Panc1 (cell line): Measurements from ENCODE around the gene FAM180B. TPM values are rescaled to one million over a fixed set of nuclear protein-coding genes. Genes with fewer than 3 reads are reported as not detected.
A peak's percentile ranks its signal among the peaks of the same experiment; 100 is the strongest.

Source experiments
- ATAC-seq: fragments of 200-7000 bp; cut with Tn5 transposase; 2 replicates; pipeline ENCODE4 v1.9.1; 2020; ENCODE audit warnings: mild to moderate bottlenecking, moderate library complexity
- BruUV-seq: library from RNA; stranded (reverse); fragments of 400-500 nt; replicated peaks from 2 replicates; lab custom pipeline; 2021; lab: Mats Ljungman, UMichigan
- CTCF ChIA-PET: fragments of 300-600 bp; sonication (Branson Sonifier 250); formaldehyde crosslinking; loops from one replicate; lab custom pipeline; 2022; ENCODE audit warnings: antibody characterized with exemption; lab: Charles Lee
- POLR2A ChIA-PET: fragments of 300-600 bp; sonication (Branson Sonifier 250); formaldehyde crosslinking; loops from one replicate; lab custom pipeline; 2022; ENCODE audit warnings: antibody characterized with exemption; lab: Charles Lee
- DNase-seq: peaks from one replicate; pipeline ENCODE4 v3.0.0-alpha.2; 2010; ENCODE audit warnings: low read depth, low spot score
- H3K27ac ChIP-seq: 2 replicates; pipeline ENCODE4 v1.5.1; 2011; ENCODE audit warnings: mild to moderate bottlenecking, low read length, inconsistent platforms
- H3K27me3 ChIP-seq: fragments of 200-500 bp; sonication (Bioruptor generic); 2 replicates; pipeline ENCODE4 v1.6.0; 2014; ENCODE audit warnings: low read length, inconsistent platforms; ENCODE audit not compliant: control insufficient read depth, insufficient read depth
- H3K36me3 ChIP-seq: fragments of 200-500 bp; sonication (Bioruptor generic); 2 replicates; pipeline ENCODE4 v1.5.1; 2014; ENCODE audit warnings: inconsistent platforms, mild to moderate bottlenecking, low read length, moderate library complexity; ENCODE audit not compliant: control insufficient read depth, insufficient read depth
- H3K4me1 ChIP-seq: 2 replicates; pipeline ENCODE4 v1.5.1; 2011; ENCODE audit warnings: inconsistent platforms, mild to moderate bottlenecking, low read length, moderate library complexity; ENCODE audit not compliant: control insufficient read depth, insufficient read depth
- H3K4me3 ChIP-seq, 2 experiments: 2 replicates each; pipeline ENCODE4 v1.5.1; 2011 to 2012; ENCODE audit warnings: low read depth in 2 of 2, low read length in 2 of 2, mild to moderate bottlenecking in 2 of 2, inconsistent platforms in 1 of 2, moderate library complexity in 1 of 2
- H3K9me3 ChIP-seq: fragments of 200-500 bp; sonication (Bioruptor generic); 2 replicates; pipeline ENCODE4 v1.5.1; 2014; ENCODE audit warnings: low read depth, mild to moderate bottlenecking, inconsistent platforms, low read length, moderate library complexity; ENCODE audit not compliant: control insufficient read depth, insufficient read depth
- POLR2AphosphoS5 ChIP-seq: IDR thresholded peaks from 2 replicates; pipeline ENCODE4 v1.6.1; 2012; ENCODE audit warnings: mild to moderate bottlenecking, low read depth, low read length, moderate library complexity
- SIN3A ChIP-seq: IDR thresholded peaks from 2 replicates; pipeline ENCODE4 v1.6.1; 2012; ENCODE audit warnings: low read depth, mild to moderate bottlenecking, low read length, moderate library complexity, borderline replicate concordance; ENCODE audit not compliant: insufficient read depth
- TCF7L2 ChIP-seq: IDR thresholded peaks from 2 replicates; pipeline ENCODE4 v1.6.1; 2011; ENCODE audit warnings: mild to moderate bottlenecking, low read depth, low read length, inconsistent platforms
- in situ Hi-C: cut with HindIII; loops from 2 replicates; pipeline ENCODE4 v1.10.0; 2016; ENCODE audit warnings: low sequenced_read_pairs, low pct_unique_long_range_greater_than_20kb
- intact Hi-C: fragments of 100-400 bp; cut with micrococcal nuclease; formaldehyde crosslinking; loops from one replicate; pipeline ENCODE4 v1.10.0; 2022; ENCODE audit not compliant: unreplicated experiment
- total RNA-seq: library from RNA; stranded (reverse); gene quantifications from one replicate; pipeline ENCODE4 v1.2.1, GENCODE V29; 2021; ENCODE audit not compliant: unreplicated experiment
- TF ChIP-seq, protein P1 (sequence below), 2 experiments: IDR thresholded peaks; 2 replicates each; pipeline ENCODE4 v1.6.1; 2011 to 2012; ENCODE audit warnings: low read depth in 2 of 2, control low read depth in 1 of 2, low read length in 1 of 2, mild to moderate bottlenecking in 1 of 2, moderate library complexity in 1 of 2; ENCODE audit not compliant: insufficient read depth in 1 of 2
- TF ChIP-seq, protein P2 (sequence below): fragments of 450-650 bp; IDR thresholded peaks from 2 replicates; pipeline ENCODE4 v1.5.1; 2017; ENCODE audit warnings: mild to moderate bottlenecking

FAM180B gene
- total RNA-seq, 1 experiment from 2014 or later, result not detected

DNA sequence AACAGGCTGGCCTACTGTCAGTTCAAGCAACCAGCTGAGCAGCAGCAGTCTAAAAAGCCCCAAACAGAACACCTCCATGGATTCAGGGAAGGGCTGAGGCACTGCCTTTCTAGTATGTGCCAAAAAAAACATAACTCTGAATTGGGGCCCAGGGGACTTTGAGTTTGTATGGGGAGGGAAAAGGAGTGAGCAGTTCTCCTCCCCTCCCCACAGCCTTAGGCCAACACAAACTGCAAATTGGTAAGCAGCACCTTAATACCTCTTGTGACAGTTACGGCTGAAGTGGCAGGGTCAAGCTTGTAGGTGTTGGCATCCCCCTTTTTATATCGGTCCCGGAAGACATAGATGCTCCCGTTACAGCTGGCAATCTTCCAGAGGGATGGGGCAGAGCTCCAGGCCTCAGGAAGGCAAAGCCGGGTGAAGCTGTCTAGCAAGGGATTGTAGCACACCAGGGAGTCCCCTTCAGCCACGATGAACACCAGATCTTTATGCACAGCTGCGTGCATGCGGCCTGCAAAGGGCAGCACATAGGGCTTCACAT is 13.7 kb upstream of the FAM180B start:
- H3K27ac ChIP-seq, result no peak overlapping the region
- CTCF ChIA-PET, result no interaction called here
- DNase-seq, result no peak
- no peak for TF ChIP-seq SIN3A
- TF ChIP-seq TCF7L2, result no peak
- H3K9me3 ChIP-seq, result no peaks in the 10 kb centered on the region
- intact Hi-C loops, result no loop called here
- peak; percentile 43; the same call in 1 of the 2 replicates for ATAC-seq
- H3K27me3 ChIP-seq, result no peaks in the 10 kb centered on the region
- POLR2A ChIA-PET, result no interaction called here
- TSS peak; percentile 45 for BruUV-seq
- in situ Hi-C loops, result no loop called here
- peaks cover 18% of the 10 kb centered on the region for H3K36me3 ChIP-seq
- peaks cover 21% of the 10 kb centered on the region for H3K4me1 ChIP-seq
- H3K4me3 ChIP-seq, result no peak overlapping the region

DNA sequence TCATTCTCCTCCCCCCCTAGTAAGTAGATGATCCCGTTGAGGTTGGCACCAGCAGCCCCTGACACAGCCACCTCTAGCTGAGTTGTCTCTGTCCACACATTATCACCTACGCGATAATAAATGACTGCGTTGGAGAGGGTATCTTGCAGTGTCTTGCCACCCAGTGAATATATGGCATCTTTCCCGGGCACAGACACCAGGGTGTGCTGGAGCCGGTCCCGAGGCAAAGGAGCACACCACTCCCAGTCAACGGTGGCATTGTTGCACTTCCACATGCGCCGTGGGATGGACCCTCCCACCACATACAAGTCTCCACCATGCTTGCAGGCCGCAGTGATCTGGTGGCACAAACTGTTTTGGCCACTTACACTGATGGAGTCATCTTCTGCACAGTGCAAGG is 13.2 kb upstream of the FAM180B start:
- TF ChIP-seq POLR2AphosphoS5 (no peak), SIN3A (no peak), TCF7L2 (no peak)
- TF ChIP-seq, protein P1, sequence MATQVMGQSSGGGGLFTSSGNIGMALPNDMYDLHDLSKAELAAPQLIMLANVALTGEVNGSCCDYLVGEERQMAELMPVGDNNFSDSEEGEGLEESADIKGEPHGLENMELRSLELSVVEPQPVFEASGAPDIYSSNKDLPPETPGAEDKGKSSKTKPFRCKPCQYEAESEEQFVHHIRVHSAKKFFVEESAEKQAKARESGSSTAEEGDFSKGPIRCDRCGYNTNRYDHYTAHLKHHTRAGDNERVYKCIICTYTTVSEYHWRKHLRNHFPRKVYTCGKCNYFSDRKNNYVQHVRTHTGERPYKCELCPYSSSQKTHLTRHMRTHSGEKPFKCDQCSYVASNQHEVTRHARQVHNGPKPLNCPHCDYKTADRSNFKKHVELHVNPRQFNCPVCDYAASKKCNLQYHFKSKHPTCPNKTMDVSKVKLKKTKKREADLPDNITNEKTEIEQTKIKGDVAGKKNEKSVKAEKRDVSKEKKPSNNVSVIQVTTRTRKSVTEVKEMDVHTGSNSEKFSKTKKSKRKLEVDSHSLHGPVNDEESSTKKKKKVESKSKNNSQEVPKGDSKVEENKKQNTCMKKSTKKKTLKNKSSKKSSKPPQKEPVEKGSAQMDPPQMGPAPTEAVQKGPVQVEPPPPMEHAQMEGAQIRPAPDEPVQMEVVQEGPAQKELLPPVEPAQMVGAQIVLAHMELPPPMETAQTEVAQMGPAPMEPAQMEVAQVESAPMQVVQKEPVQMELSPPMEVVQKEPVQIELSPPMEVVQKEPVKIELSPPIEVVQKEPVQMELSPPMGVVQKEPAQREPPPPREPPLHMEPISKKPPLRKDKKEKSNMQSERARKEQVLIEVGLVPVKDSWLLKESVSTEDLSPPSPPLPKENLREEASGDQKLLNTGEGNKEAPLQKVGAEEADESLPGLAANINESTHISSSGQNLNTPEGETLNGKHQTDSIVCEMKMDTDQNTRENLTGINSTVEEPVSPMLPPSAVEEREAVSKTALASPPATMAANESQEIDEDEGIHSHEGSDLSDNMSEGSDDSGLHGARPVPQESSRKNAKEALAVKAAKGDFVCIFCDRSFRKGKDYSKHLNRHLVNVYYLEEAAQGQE (IDR thresholded peaks at IDR 0.05; ENCODE audit: insufficient read depth in 1 of 2, low read depth in 2 of 2, low read length in 1 of 2), result no peak
- TF ChIP-seq, protein P2, sequence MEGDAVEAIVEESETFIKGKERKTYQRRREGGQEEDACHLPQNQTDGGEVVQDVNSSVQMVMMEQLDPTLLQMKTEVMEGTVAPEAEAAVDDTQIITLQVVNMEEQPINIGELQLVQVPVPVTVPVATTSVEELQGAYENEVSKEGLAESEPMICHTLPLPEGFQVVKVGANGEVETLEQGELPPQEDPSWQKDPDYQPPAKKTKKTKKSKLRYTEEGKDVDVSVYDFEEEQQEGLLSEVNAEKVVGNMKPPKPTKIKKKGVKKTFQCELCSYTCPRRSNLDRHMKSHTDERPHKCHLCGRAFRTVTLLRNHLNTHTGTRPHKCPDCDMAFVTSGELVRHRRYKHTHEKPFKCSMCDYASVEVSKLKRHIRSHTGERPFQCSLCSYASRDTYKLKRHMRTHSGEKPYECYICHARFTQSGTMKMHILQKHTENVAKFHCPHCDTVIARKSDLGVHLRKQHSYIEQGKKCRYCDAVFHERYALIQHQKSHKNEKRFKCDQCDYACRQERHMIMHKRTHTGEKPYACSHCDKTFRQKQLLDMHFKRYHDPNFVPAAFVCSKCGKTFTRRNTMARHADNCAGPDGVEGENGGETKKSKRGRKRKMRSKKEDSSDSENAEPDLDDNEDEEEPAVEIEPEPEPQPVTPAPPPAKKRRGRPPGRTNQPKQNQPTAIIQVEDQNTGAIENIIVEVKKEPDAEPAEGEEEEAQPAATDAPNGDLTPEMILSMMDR, result no peak
- ChIA-PET POLR2A (no interaction called here), CTCF (no interaction called here)
- DNase-seq (no peak), ATAC-seq (no peak)
- in situ Hi-C loops, result no loop called here
- BruUV-seq, result no TSS peak
- H3K27ac ChIP-seq, result no peak overlapping the region
- intact Hi-C loops, result no loop called here
- no peaks in the 10 kb centered on the region for H3K27me3 ChIP-seq
- no peaks in the 10 kb centered on the region for H3K9me3 ChIP-seq
- peaks cover 24% of the 10 kb centered on the region for H3K4me1 ChIP-seq
- peaks cover 18% of the 10 kb centered on the region for H3K36me3 ChIP-seq
- H3K4me3 ChIP-seq, result no peak overlapping the region

DNA sequence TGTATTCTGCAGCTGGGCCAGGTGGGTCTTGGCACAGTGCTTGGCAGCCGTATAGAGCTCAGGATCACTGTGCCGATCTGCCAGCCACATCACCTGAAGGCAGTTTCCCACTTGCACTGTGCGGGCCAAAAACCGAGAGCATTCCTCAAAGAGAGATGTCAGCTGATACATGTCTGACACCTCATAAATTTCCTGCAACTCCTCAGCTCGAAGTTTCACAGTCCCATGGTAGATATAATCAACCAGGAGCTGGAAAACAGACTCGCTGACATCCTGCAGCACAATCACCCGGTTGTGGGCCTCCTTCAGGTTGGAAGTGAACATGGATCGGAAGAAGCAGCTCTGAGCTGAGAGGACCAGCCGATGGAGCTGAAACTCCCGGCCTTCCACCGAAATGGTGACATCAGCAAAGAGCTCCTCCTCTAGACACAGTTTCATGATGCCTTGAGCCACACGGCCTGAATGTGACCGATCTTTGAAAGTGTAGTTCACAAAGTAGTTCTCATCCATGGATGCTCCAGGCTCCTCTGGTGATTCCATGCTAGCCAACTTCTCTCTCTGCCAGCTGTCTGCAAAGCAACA is 8.9 kb upstream of the FAM180B start:
- Histone ChIP-seq H3K4me3 (peak overlapping the region; percentile 98 to 100), H3K9me3 (no peaks in the 10 kb centered on the region), H3K36me3 (peaks cover 18% of the 10 kb centered on the region), H3K27me3 (no peaks in the 10 kb centered on the region), H3K4me1 (peaks cover 22% of the 10 kb centered on the region), H3K27ac (peak overlapping the region; percentile 90)
- in situ Hi-C loops (no loop called here), intact Hi-C loops (no loop called here)
- TF ChIP-seq TCF7L2, result no peak
- TF ChIP-seq, protein P2, result no peak
- TF ChIP-seq, protein P1 (IDR thresholded peaks at IDR 0.05; ENCODE audit: insufficient read depth in 1 of 2, low read depth in 2 of 2, low read length in 1 of 2), result no peak
- TF ChIP-seq POLR2AphosphoS5, result no peak
- no peak for TF ChIP-seq SIN3A
- ChIA-PET CTCF (interaction anchor here (0.5 to 0.9 kb wide), 4 partner anchors 8 to 585 kb away, joined by 3 to 5 read pairs (median 4); no protein-coding TSS in a partner anchor), POLR2A (interaction anchor here (0.5 to 0.8 kb wide), 4 partner anchors 13 to 110 kb away, joined by 3 to 9 read pairs (median 8); no protein-coding TSS in a partner anchor)
- no peak for ATAC-seq
- DNase-seq, result no peak
- BruUV-seq, result no TSS peak
